NCI-H1092 treated with DMSO at 0.1 percent for 48 hours (cell line): Measurements from ENCODE around the gene LRIT3.

Experiments
- DNase-seq: peaks from one replicate; lab custom pipeline; 2025; lab: John Stamatoyannopoulos, UW

LRIT3 gene

GRCh38 chr4:109847896-109848442, at the start of gene LRIT3:
LRIT3 (plus strand) TSS chr4:109848107; CDS start chr4:109848202, 95 bp downstream.
- no peak for DNase-seq

GRCh38 chr4:109798866-109799265, 49.0 kb upstream of the LRIT3 start:
- DNase-seq = no peak

- DNase-seq = no peak
Observed at GRCh38 chr4:109801099-109801789, 46.7 kb upstream of the LRIT3 start.

- DNase-seq = no peak
Observed at GRCh38 chr4:109801895-109802319, 46.0 kb upstream of the LRIT3 start, which contains the start of gene CFI. CFI (minus strand) TSS chr4:109801999; CDS start chr4:109801971, 28 bp downstream.

- DNase-seq = peak; percentile 24
Observed at GRCh38 chr4:109803924-109804571, 43.9 kb upstream of the LRIT3 start.

GRCh38 chr4:109809655-109810054, 38.3 kb upstream of the LRIT3 start:
- no peak for DNase-seq

GRCh38 chr4:109810552-109811387, 37.1 kb upstream of the LRIT3 start:
- no peak for DNase-seq

- DNase-seq = no peak
Observed at GRCh38 chr4:109811707-109812106, 36.2 kb upstream of the LRIT3 start.

- peak; percentile 92 for DNase-seq
Observed at GRCh38 chr4:109815151-109816081, 32.5 kb upstream of the LRIT3 start, which contains the start of gene GAR1. GAR1 (plus strand) TSS chr4:109815762; CDS start chr4:109816165, 403 bp downstream.

GRCh38 chr4:109816082-109816442, 31.8 kb upstream of the LRIT3 start:
- no peak for DNase-seq

GRCh38 chr4:109816894-109817293, 31.0 kb upstream of the LRIT3 start:
- no peak for DNase-seq

- no peak for DNase-seq
Observed at GRCh38 chr4:109818268-109818667, 29.6 kb upstream of the LRIT3 start.

- no peak for DNase-seq
Observed at GRCh38 chr4:109820563-109820962, 27.3 kb upstream of the LRIT3 start.

GRCh38 chr4:109821185-109821584, 26.7 kb upstream of the LRIT3 start:
- no peak for DNase-seq

- peak; percentile 6 for DNase-seq
Observed at GRCh38 chr4:109826719-109827118, 21.2 kb upstream of the LRIT3 start.

- no peak for DNase-seq
Observed at GRCh38 chr4:109827672-109828071, 20.2 kb upstream of the LRIT3 start, which contains the start of gene RRH. RRH (plus strand) TSS chr4:109827972; CDS start chr4:109828028, 56 bp downstream.

GRCh38 chr4:109833756-109834155, 14.2 kb upstream of the LRIT3 start:
- DNase-seq = no peak

- no peak for DNase-seq
Observed at GRCh38 chr4:109836985-109837384, 10.9 kb upstream of the LRIT3 start.

- no peak for DNase-seq
Observed at GRCh38 chr4:109846395-109847098, 1.4 kb upstream of the LRIT3 start.

GRCh38 chr4:109848501-109848900, 594 bp downstream of the LRIT3 start:
- no peak for DNase-seq
